Activated naive CD8-positive, alpha-beta T cell treated with anti-CD3 and anti-CD28 coated beads, Interleukin-2, amount 10 ng/mL, durations not matched to agents 7 days and 5 days (primary cell): ENCODE measurements around the gene MFSD2B. TPM values are rescaled to one million over a fixed set of nuclear protein-coding genes. Genes with fewer than 3 reads are reported as not detected.
A peak's percentile ranks its signal among the peaks of the same experiment; 100 is the strongest.
"Not testable (repeated sequence)": the region's sequence is repeated elsewhere in the genome, so short reads cannot be mapped to it uniquely, and the experiment has no call there.

Experiments
- ATAC-seq: fragments of 150-1000 bp; cut with Tn5 transposase; one replicate; pipeline ENCODE4 v1.10.0; 2021; ENCODE audit warnings: low read depth, moderate library complexity
- POLR2A ChIA-PET: fragments of 350-600 bp; sonication (Branson Sonifier 250); formaldehyde crosslinking; loops from one replicate; lab custom pipeline; 2021; ENCODE audit warnings: antibody characterized with exemption; lab: Charles Lee
- DNase-seq: peaks from one replicate; pipeline ENCODE4 v3.0.0; 2021
- H3K27ac Mint-ChIP-seq: one replicate; pipeline ENCODE4 v1.8.0; 2022; ENCODE audit warnings: mild to moderate bottlenecking, mixed read lengths
- H3K27me3 Mint-ChIP-seq: one replicate; pipeline ENCODE4 v1.8.0; 2022; ENCODE audit warnings: mild to moderate bottlenecking, moderate library complexity, mixed read lengths
- H3K36me3 Mint-ChIP-seq: one replicate; pipeline ENCODE4 v1.8.0; 2021; ENCODE audit warnings: mild to moderate bottlenecking, mixed read lengths
- H3K4me1 Mint-ChIP-seq: one replicate; pipeline ENCODE4 v1.8.0; 2021; ENCODE audit warnings: mixed read lengths
- H3K4me3 Mint-ChIP-seq: one replicate; pipeline ENCODE4 v1.8.0; 2022; ENCODE audit warnings: mild to moderate bottlenecking, moderate library complexity, mixed read lengths
- H3K9me3 Mint-ChIP-seq: one replicate; pipeline ENCODE4 v1.8.0; 2021; ENCODE audit warnings: mixed read lengths
- total RNA-seq, 2 experiments: library from RNA; stranded (reverse); gene quantifications; one replicate each; pipeline ENCODE4 v1.2.3, GENCODE V29; 2021

The MFSD2B gene
- total RNA-seq, 2 experiments from 2014 or later: not detected

- ATAC-seq (no peak), DNase-seq (no peak)
- Mint-ChIP-seq H3K36me3 (no peaks in the 10 kb centered on the region), H3K27ac (no peak overlapping the region), H3K4me3 (no peak overlapping the region), H3K4me1 (peaks cover 6% of the 10 kb centered on the region), H3K9me3 (no peaks in the 10 kb centered on the region), H3K27me3 (peaks cover 36% of the 10 kb centered on the region)
- POLR2A ChIA-PET: no interaction called here
Observed at GRCh38 chr2:24012521-24013188, 2.8 kb downstream of the MFSD2B start.

- ATAC-seq, H3K4me3 Mint-ChIP-seq, H3K4me1 Mint-ChIP-seq, H3K36me3 Mint-ChIP-seq, POLR2A ChIA-PET, H3K9me3 Mint-ChIP-seq, H3K27ac Mint-ChIP-seq, DNase-seq: not testable (repeated sequence)
- peaks cover 21% of the 10 kb centered on the region for H3K27me3 Mint-ChIP-seq
Observed at GRCh38 chr2:24014902-24015301, 5.0 kb downstream of the MFSD2B start.

- Mint-ChIP-seq H3K36me3 (no peaks in the 10 kb centered on the region), H3K9me3 (no peaks in the 10 kb centered on the region), H3K4me3 (no peak overlapping the region), H3K27ac (no peak overlapping the region), H3K27me3 (peaks cover 19% of the 10 kb centered on the region), H3K4me1 (peaks cover 6% of the 10 kb centered on the region)
- ATAC-seq (no peak), DNase-seq (no peak)
- POLR2A ChIA-PET: no interaction called here
Observed at GRCh38 chr2:24015562-24016375, 5.9 kb downstream of the MFSD2B start.

DNA sequence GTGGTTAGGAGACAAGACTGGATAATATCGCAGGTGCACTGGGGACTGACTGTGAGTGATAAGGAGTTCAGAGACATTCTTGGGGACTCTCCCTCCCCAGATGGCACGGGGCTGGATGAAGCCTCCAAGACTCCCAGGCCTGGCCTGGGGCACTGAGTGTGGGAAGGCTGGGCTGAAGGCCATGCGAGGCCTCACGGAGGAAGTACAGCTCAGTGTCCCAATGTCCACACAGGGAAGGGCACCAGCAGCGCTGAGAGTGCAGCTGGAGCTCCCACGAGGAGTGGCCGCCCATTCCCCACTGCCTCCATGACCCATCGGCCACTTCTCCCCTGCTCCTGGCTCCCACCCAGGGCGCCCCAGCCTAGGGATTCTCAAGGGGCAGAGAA, 6.5 kb downstream of the MFSD2B start:
- DNase-seq (no peak), ATAC-seq (no peak)
- H3K4me1 Mint-ChIP-seq: peaks cover 2% of the 10 kb centered on the region
- no peaks in the 10 kb centered on the region for H3K36me3 Mint-ChIP-seq
- no peaks in the 10 kb centered on the region for H3K9me3 Mint-ChIP-seq
- H3K4me3 Mint-ChIP-seq: no peak overlapping the region
- POLR2A ChIA-PET: no interaction called here
- no peak overlapping the region for H3K27ac Mint-ChIP-seq
- H3K27me3 Mint-ChIP-seq: peaks cover 13% of the 10 kb centered on the region

DNA sequence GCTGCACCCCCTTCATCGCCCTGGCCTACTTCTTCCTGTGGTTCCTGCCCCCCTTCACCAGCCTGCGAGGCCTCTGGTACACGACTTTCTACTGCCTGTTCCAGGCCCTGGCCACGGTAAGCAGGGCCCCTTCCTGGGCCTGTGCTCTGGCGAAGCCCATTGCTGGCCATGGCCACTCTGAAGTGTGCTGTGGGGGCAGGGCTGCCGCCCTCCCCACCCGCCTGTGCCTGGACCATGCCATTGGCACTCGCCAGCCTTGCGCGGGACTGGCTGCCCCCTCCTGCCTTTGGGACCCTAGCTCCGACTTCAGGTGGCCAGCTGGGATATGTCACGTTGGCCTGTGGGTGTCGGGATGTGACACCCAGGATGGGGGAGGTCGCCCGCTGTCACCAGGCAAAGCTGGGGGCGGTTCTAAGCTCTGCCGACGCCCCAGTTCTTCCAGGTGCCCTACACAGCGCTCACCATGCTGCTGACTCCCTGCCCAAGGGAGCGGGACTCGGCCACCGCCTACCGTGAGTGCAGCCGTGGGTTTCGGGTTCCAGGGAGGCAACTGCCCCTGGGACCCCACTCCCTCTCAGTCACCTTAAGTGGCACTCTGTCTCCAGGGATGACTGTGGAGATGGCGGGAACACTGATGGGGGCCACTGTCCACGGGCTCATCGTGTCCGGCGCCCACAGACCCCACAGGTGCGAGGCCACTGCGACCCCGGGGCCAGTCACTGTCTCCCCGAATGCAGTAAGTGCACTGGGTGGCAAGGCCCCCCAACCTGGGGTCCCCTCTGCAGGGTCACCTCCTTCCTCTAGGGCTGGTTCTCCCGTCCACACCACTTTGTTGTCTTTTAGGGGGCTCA, 7.2 kb downstream of the MFSD2B start:
- Mint-ChIP-seq H3K36me3 (no peaks in the 10 kb centered on the region), H3K27me3 (peaks cover 6% of the 10 kb centered on the region), H3K27ac (no peak overlapping the region), H3K9me3 (no peaks in the 10 kb centered on the region), H3K4me3 (no peak overlapping the region), H3K4me1 (no peaks in the 10 kb centered on the region)
- POLR2A ChIA-PET: no interaction called here
- ATAC-seq (no peak), DNase-seq (no peak)

- Mint-ChIP-seq H3K4me3 (no peak overlapping the region), H3K9me3 (no peaks in the 10 kb centered on the region), H3K27ac (no peak overlapping the region), H3K36me3 (no peaks in the 10 kb centered on the region), H3K27me3 (peaks cover 3% of the 10 kb centered on the region), H3K4me1 (no peaks in the 10 kb centered on the region)
- POLR2A ChIA-PET: no interaction called here
- DNase-seq: no peak
- ATAC-seq: no peak
Observed at GRCh38 chr2:24017711-24018110, 7.8 kb downstream of the MFSD2B start.

GRCh38 chr2:24018241-24018640, 8.4 kb downstream of the MFSD2B start:
- Mint-ChIP-seq H3K36me3 (no peaks in the 10 kb centered on the region), H3K4me3 (no peak overlapping the region), H3K27me3 (peaks cover 3% of the 10 kb centered on the region), H3K4me1 (no peaks in the 10 kb centered on the region), H3K9me3 (no peaks in the 10 kb centered on the region), H3K27ac (no peak overlapping the region)
- no peak for ATAC-seq
- DNase-seq: no peak
- POLR2A ChIA-PET: no interaction called here

DNA sequence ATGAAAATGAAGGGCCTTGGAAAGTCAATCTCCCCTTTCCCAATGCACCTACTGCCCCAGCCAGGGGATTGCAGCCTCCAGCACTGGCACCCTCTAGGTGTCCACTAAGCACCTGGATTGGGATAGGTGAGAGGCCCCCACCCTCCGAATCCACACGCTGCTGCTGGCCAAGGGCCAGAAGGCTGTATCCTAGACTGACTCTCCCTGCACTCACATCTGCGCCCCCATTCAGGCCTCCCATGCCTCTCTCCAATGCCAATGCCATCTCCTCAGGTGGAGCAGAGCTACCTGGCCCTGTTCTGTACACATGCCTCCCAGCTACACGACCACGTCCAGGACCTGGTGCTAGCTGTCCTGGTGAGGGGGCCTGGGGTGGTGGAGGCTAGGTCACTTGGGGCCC, 9.8 kb downstream of the MFSD2B start:
- ATAC-seq: no peak
- POLR2A ChIA-PET: no interaction called here

DNA sequence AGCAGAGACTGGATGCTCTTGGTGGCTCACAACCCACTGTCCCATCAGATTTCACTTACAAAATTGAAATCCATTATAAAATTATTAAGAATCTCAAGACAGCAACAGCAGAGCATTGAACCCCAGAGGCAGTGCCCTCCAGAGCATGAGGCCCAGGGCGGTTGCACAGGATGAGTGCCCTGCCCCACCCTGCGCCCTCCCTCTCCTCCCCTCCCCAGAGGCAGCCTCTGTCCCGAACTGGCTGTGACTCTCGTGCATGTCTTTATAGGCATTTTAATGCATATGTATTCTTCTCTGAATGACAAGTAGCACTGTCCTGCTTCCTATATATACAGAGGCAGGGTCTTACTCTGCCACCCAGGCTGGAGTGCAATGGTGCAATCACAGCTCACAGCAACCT, 10.4 kb downstream of the MFSD2B start:
- DNase-seq (no peak), ATAC-seq (no peak)
- no peak overlapping the region for H3K4me3 Mint-ChIP-seq
- POLR2A ChIA-PET: no interaction called here
- no peaks in the 10 kb centered on the region for H3K27me3 Mint-ChIP-seq
- H3K27ac Mint-ChIP-seq: no peak overlapping the region
- no peaks in the 10 kb centered on the region for H3K4me1 Mint-ChIP-seq
- peaks cover 1% of the 10 kb centered on the region for H3K36me3 Mint-ChIP-seq
- H3K9me3 Mint-ChIP-seq: no peaks in the 10 kb centered on the region

More for the DNA sequence above, 9.8 kb downstream of the MFSD2B start:
- no peak for DNase-seq
- Mint-ChIP-seq H3K36me3 (peaks cover 1% of the 10 kb centered on the region), H3K27me3 (no peaks in the 10 kb centered on the region), H3K27ac (no peak overlapping the region), H3K4me1 (no peaks in the 10 kb centered on the region), H3K9me3 (no peaks in the 10 kb centered on the region), H3K4me3 (no peak overlapping the region)

DNA sequence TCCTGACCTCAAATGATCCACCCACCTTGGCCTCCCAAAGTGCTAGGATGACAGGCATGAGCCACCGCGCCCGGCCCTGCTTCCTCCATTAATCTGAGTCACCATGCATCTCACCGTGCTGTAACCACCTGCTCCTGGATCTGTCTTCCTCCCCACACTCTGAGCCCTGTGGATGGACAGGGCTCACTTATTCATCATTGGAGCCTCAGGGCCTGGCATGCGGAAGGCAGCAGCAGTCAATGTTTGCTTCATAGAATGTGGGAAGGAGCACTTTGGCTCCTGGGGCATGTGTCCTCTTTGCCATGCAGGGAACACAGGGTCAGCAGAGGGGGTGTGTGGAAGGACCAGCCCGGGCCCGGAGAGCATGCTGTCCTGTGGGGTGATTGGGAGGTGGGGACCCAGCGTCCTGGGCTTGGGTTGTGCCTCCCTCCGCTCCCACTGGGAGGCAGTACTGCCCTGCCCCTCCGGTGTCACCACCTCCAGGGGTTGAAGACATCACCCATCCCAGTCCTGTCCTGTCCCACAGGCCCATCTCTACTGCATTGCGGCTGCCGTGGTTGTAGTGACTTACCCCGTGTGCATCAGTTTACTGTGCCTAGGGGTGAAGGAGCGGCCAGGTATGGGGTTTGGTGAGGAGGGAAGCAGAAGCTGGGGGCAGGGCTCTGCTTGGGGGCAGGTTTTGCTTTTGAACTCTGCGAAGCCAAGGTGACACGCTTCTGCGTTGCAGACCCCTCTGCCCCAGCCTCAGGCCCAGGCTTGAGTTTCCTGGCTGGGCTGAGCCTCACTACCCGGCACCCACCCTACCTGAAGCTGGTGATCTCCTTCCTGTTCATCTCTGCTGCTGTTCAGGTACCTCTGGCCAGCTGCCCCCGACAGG, 11.5 kb downstream of the MFSD2B start:
- Mint-ChIP-seq H3K4me1 (no peaks in the 10 kb centered on the region), H3K9me3 (no peaks in the 10 kb centered on the region), H3K36me3 (peaks cover 1% of the 10 kb centered on the region), H3K4me3 (no peak overlapping the region), H3K27ac (no peak overlapping the region), H3K27me3 (no peaks in the 10 kb centered on the region)
- ATAC-seq (peak; percentile 62), DNase-seq (no peak)
- POLR2A ChIA-PET: no interaction called here

GRCh38 chr2:24022324-24022974, 12.6 kb downstream of the MFSD2B start:
- POLR2A ChIA-PET: no interaction called here
- Mint-ChIP-seq H3K27ac (no peak overlapping the region), H3K4me3 (no peak overlapping the region), H3K36me3 (peaks cover 3% of the 10 kb centered on the region), H3K9me3 (no peaks in the 10 kb centered on the region), H3K27me3 (no peaks in the 10 kb centered on the region), H3K4me1 (no peaks in the 10 kb centered on the region)
- ATAC-seq (no peak), DNase-seq (no peak)

GRCh38 chr2:24022975-24023575, 13.2 kb downstream of the MFSD2B start:
- POLR2A ChIA-PET: no interaction called here
- H3K4me3 Mint-ChIP-seq: no peak overlapping the region
- no peaks in the 10 kb centered on the region for H3K9me3 Mint-ChIP-seq
- no peaks in the 10 kb centered on the region for H3K4me1 Mint-ChIP-seq
- no peaks in the 10 kb centered on the region for H3K27me3 Mint-ChIP-seq
- ATAC-seq (no peak), DNase-seq (no peak)
- no peak overlapping the region for H3K27ac Mint-ChIP-seq
- H3K36me3 Mint-ChIP-seq: peaks cover 3% of the 10 kb centered on the region
